ENCODE measurements around the gene BMP6.

The BMP6 gene

DNA sequence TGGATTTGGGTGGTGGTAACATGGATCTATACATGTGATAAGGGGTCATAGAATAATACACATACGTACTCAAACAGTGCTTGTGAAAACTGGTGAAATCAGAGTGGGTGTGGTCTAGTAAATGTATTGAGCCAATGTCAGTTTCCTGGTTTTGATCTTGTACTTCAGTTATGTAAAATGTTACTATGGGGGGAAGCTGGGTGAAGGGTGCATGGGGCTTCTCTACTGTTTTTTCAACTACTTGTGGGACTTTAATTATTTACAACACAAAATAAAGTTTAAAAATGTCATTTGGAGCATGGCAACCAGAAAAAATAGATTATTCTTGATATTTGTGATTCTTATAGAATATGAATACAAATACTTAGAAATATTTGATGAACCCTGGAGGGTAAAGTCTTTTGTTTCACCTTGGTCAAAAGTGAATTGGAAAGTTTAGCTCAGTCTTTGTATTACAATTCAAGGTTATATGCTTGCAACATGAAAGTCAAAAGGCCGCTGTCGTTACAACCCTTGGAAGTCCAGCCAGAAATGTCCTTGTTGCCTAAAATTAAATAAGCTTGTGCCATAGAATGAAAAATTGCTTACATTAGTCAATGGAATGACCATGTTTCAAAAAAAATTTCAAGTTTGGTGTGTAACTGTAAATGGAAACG lies 110.6 kb downstream of the BMP6 start:
- DNase-seq: no peak

DNA sequence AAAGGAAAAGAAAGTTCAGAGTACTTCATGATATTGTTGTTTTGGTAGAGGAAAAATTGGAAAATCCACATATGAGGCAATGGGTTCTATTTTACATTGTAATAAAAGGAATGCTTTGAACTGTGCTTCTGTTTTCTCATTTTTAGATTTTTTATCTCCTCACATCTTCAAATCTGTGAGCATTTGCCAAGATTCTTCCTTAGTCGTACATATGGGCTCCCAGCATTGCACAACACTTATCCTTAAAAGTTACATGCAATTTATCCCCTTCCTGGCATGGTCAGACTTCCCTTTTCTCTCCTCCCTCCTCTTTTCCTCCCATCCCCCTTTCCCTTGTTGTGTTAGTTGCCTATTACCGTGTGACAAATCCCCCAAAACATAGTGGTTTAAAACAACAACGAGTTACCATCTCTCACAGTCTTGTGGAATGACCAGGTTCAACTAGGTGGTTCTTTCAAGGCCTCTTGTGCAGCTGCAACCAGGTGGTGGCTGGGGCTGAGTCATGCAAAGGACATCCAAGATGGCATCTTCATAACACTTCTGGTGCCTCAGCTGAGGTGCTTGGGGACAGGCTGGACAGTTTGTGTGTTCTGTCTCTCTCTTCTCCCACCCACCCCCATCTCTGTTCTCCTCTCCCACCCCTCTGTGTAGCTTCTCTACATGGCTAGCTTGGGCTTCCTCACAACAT lies 116.0 kb downstream of the BMP6 start:
- no peak for DNase-seq

DNA sequence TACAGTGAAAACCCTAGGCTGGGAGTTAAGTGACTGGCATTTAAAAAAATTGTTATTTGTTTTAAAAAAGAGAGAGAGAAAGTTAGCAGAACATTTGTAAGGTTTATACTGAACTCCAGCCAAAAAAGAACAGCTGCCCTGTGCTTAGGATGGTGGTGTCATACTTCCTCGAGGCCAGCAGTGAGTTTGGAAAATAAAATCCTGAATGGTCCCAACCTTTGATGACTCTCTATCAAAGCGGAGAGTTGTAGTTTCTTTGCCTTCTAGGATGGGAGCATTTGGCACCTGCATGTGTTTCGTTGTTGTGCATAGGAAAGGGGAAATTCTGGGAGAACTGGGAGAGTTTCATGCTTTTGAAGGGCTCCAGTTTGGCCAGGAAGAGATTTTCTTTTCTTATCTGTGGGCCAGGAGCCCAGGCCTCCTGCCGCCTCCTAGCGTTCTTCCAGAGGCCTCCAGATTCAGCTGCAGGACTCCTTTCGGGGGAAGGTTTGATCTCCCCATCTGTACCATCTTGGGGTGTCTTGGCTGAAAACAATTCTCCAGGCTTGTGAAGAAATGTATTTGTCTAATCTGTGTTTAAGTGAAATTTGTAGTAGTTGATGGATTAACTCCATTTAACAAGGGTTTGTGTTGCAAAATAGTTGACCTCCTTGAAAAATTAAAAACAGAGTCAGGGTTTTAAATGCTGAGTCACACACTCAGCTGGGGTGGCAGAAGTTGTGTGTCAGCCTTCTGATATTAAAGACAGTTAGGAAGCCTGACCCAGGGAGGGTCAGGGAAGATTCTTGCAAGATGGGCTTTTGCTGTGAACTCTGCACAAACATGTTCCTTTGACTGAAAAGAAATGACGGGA lies 121.3 kb downstream of the BMP6 start:
- DNase-seq: no peak

DNA sequence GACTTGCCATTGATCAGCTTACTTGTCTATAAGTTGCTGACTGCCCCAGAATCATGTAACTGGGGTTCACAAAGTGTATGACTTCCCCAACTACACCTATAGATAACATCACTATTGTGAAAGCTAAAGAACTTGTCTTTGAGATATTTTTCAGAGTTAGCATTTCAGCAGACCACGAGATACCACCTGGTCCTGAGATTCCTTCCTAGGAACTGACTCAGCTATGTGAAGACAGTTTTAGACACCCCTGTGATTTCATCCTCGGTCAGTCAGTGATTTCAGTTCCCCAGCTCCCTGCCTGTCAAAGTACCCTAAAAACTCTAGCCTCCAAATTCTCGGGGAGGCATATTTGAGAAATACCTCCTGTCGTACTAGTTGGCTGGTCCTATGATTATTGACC lies 122.3 kb downstream of the BMP6 start:
- DNase-seq: no peak

DNA sequence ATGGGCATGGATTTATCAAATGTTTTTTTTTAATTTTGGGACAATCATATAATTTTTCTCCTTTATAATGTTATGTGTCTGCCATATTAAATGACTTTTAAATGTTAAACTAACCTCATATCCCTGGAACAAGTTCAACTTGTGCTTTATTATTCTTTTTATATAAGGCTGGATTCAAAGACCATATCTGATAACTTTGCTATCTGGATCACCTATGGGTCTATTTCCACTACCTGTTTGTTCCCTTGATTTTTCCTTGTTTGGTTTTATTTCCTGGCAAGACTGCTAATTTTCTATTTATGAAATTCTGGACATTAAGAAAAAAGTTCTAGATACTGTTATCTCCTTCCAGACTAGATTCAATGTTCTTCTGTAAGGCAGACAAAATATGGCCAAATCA lies 125.9 kb downstream of the BMP6 start:
- no peak for DNase-seq

DNA sequence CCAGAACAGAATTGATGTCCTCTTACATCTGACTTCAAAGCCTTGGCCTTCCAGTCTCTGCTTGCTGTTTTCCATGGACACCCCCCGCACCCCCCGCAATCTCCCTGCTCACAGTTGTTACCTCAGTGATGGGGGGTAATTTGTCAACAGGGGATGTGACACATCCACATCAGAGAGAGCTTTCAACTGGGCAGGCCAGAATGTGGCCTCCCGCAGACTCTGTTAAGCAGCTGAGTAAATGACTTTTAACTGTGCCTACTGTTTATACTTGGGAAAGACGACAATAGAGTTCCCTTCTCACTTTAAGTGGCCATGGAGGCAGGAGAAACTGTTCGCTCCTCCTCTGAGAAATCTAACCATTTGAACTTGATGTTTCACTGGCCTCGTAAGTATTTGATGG lies 133.7 kb downstream of the BMP6 start:
- no peak for DNase-seq

DNA sequence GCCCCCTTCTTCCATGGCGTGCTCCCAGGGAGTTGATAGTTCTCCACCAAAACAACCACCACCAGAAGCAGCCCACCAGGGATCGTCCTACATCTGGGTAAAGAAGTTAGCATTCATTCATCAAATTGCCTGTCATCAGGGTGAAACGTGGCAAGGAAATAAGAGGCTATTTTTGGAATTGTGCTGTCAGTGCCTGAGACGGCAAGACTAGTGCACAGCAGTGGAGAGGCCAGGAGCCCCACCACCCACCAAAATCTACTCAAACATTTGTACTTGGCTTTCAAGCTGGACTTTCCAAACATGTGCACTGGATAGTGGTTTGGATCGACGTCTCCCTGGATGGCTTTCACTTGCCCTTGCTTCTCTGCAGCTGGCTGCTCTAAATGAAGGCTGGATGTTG lies 139.9 kb downstream of the BMP6 start:
- no peak for DNase-seq

DNA sequence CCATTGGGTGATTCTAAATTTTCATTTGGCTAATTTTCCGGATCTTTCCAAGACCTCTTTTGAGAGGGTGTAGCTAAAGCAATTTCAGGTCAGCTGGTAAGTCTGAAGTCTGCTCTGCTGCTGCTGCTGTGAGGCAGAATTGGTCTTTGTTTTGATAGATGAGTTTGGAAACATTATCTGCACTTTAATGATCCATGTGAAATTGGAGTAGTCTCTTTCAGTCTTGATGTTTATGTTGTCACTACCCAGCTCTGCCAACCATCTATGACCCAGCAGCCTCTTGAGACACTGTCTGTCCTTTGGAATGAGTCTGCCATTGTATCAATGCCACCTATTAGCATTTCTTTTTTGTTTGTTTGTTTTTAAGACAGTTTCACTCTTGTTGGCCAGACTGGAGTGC lies 140.6 kb downstream of the BMP6 start:
- no peak for DNase-seq

DNA sequence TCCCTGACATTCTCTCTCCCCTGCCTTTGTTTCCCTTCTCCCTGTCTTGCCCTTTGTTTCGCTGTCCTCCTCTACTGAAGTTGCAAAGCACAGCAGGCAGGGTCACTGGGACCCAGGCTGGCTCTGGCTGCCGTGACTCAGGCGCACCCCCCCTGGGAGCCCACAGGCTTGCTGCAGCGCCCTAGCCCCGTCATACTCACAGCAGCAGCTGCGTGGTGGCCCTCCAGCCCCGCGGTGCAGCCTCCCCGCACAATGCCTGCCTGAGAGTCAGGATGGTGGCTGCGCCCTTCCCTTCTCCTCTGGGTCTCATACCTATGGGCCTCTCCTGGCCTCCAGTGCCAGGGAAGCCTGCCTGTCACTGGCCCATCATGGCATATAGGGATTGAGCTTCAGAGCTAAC lies 143.0 kb downstream of the BMP6 start:
- DNase-seq: no peak

DNA sequence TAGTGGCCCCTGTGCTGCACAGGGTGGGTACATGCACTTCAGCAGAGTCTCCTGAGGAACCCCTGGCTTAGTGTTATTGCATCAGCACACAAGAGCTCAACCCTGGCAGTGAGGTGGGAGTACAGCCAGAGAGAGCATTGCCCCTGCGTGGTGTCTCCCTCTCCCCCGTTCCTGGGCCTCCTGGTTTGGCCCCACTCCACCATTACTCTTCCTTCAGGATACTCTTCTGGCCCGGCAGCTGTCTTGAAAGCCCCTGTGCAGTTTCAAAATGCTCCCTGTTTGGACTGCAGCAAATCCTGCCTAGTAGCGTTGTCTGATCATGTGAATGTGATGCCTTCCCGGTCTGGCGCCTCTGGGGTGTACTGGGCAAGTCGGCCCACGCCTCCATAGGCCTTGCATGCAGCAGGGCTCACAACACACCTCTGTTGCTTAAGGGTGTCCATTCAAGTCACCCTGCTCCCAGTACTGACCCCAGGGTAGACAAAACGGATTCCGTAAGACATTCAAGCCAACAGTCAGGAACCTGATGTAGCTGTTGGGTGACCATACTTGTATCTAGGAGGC lies 152.6 kb downstream of the BMP6 start:
- DNase-seq: no peak

DNA sequence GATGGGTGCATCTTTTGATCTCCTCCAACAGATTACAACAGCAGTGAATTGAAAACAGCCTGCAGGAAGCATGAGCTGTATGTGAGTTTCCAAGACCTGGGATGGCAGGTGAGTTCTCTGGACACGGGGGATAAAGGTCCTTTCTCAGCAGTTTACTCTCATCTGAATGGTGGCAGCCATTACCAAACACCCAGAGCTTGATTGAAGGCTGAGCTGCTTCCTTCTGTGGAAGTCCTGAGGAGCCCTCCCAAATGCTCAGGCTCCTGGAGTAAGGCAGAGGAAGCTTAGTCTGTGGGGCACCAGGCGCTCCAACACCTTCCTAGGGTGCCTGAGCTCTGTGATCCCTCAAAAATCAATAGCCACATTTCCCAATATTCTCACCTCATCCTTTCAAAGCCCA lies 153.1 kb downstream of the BMP6 start:
- no peak for DNase-seq

DNA sequence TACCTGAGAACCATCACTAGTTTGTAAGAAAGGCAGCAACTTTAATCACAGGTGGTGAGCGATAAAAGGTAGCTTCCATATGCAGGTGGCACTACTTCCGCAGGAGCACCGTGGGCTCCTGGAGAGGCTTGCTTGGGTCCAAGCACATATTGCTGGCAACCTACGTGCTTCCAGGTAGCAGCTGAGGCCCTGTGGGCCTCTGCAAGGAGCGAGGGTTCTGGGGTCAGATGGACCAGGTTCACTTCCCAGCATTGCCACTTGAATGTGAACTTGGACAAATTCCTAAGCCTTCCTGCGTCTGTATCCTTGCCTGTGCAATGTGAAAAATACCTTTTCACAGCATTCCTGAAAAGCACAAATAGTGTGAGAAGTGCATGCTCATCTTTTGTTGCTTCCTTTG lies 153.7 kb downstream of the BMP6 start:
- no peak for DNase-seq

DNA sequence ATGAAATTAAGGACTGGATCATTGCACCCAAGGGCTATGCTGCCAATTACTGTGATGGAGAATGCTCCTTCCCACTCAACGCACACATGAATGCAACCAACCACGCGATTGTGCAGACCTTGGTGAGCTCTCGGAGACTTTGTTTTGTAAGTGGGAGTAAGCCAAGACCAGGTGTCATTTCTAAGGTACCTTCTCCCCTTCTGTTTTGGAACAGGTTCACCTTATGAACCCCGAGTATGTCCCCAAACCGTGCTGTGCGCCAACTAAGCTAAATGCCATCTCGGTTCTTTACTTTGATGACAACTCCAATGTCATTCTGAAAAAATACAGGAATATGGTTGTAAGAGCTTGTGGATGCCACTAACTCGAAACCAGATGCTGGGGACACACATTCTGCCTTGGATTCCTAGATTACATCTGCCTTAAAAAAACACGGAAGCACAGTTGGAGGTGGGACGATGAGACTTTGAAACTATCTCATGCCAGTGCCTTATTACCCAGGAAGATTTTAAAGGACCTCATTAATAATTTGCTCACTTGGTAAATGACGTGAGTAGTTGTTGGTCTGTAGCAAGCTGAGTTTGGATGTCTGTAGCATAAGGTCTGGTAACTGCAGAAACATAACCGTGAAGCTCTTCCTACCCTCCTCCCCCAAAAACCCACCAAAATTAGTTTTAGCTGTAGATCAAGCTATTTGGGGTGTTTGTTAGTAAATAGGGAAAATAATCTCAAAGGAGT lies 154.2 kb downstream of the BMP6 start:
- DNase-seq: no peak

DNA sequence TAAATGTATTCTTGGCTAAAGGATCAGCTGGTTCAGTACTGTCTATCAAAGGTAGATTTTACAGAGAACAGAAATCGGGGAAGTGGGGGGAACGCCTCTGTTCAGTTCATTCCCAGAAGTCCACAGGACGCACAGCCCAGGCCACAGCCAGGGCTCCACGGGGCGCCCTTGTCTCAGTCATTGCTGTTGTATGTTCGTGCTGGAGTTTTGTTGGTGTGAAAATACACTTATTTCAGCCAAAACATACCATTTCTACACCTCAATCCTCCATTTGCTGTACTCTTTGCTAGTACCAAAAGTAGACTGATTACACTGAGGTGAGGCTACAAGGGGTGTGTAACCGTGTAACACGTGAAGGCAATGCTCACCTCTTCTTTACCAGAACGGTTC lies 154.8 kb downstream of the BMP6 start:
- DNase-seq: no peak

DNA sequence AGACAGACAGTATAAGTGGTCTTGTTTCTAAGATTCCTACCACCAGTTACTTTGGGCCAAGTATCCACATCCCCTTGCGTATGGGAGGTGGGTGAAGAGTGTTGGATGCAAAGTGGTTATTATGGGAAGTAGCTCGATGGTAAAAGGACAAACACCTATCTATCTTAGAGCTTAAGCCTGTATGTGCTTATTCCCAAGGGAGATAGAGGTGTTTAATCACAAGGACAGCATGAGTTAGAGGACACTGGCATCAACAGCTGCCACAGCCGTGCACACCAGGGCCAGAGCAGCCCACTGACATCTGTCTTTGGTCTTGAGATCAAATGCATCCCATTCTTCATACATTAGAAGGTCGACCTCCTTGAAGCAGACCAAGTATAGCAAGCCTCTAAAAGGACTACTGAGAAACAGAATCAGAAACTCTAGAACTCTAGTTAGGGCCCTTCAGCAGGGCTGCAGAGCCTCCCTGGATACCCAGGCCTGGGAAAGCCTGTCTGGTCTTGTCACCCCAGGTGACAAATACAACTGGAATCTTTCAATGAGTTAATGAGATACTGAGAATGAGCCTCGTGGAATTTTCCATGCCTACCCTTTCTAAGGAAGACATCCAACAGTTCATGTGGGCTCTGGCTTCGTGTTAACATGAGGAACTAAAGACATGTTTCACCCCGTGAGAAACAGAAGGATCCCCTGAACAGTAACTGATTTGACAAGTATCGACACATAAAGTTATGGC lies 156.0 kb downstream of the BMP6 start:
- DNase-seq: no peak

DNA sequence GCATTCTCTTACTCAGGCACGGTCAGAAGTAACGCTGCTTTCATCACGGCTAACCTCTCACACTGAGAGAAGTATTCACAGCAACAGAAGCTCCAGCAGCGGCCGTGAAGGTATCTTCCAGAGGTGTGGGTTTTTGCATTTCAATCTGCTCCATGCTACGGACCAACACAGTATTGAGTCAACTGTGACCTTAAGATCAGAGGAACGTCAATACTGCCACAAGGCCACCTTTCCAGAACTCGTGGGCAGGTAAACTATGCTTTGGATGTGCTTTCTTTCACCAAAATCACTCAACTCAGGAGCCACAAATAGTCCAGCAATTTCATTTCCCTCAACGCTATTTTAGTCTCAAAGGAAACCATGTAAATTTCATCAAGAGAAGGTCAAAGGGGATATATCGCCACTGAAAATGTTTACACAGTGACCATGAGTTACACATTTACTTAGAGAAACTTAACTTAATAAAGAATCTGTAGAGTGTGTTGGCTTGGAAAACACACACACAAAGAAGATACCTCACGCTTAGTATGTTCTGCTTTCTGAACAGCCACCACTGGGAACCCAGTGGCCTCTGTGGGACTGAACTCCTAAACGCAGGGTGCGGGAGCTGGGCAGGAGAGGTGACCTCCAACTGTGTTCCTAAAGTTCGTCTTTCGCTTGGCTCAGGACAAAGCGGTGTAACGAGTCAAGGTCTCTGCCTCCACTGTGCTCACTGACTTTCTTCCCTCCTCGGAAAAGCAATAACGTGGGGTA lies 156.8 kb downstream of the BMP6 start:
- no peak for DNase-seq

DNA sequence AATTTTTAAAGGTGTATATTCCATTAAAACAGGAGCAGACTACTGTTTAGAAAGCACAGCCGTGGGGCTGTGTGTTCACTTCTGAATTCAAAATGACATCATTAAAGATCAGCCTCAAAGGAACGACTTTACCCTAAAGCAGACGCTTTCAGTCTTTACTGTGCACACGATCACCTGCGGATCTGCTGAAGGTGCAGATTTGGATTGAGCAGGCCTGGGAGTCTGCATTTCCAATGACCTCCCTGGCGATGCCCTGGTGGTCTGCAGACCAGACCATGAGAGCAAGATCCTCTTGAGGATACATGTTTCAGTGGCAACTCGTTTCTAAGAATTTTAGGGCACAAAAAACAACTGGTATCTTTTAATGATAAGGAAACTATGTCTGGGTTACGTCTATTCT lies 157.5 kb downstream of the BMP6 start:
- DNase-seq: no peak

DNA sequence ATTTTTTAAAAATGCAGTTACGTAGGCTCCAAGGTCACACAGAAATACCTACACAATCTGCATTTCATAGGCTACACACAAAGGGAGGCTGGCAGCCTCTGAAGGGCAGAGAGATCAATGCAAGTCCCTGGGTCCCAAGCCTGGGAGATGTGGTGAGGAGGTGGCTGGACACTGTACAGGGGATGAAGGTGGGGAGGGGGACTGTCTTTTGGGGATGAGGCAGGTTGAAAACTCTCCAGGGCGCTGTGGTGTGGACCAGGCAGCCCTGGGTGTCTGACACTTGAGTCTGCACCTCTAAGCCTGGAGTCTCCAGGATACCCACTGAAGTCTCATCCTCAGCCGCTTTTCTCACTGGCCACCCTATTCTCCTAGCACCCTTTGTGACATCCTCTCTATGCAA lies 160.2 kb downstream of the BMP6 start:
- DNase-seq: no peak

DNA sequence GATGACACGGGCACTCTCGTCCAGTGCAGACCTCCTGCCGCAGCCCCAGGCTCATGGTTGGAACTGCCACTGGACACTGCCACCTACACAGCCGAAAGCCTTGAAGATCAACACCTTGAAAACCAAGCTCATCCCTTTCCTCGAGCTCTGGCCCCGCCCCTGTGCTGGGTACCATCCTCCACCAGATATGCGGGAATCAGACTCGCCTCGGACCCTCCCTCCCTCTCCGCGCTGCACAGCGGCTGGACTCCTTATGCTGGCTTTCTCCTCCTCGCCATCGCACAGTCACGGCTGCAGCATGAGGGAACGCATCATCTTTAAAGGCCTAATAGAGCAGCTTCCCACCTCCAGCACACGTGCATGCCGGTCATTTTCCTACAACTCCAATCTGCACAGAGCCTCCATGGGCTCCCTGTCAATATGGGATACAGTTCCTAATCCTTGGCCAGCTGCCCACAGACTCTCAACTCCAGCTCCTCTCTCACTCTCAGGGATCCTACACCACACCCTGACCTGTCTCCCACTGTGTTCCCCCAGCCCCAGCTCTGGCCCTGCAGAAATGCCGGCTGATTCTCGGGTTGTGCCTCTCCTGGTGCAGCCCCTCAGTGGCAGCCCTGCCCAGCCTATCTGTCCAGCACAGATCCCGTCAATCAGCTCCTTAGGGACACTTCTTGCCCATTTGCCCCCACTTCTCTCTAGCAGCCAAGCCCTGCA lies 161.5 kb downstream of the BMP6 start:
- no peak for DNase-seq

DNA sequence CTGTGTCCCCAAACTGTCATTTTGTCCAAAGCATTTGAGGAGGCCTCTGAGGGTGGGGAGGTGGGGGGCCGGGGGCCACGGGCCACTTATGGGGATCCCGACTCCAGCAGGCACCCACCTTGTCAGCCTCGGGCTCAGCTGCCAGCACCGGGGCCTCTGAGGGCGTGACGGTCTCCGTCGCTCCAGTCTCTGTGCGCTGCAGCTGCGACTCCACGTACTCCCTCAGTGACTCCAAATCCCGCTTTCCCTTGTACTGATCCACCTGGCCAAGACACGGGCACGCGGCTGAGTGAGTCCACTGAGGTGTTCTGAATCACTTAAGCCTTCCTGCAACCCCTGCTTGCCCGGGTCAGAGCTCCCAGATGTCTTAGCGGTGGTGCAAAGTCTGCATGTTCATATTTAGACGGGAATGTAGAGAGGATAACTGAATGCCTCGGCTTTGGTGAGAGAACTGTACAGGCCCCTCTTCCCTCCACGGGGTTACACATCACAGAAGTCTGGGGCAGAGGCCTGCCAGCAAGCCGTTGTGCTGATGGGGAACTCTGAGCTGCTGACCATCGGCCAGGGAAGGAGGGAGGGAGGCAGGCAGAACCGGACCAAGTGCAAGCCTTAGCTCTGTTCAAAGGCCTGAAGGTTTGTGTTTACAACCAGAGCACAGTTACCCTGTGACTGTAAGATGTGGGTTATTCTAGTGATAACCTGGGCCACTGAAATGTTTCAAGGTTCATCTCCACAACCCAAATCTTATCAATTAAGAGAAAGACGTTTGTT lies 162.9 kb downstream of the BMP6 start:
- no peak for DNase-seq
